Measurements from ENCODE around the gene PLOD2.

PLOD2 gene

GRCh38 chr3:146160964-146161662 lies at the start of gene PLOD2:
Gene PLOD2 (minus strand): TSS chr3:146161184. CDS start chr3:146160989, 195 bp downstream.
- no peak for DNase-seq (ENCODE audit: low read depth)

- DNase-seq (ENCODE audit: low read depth), result no peak
Measured at GRCh38 chr3:146209371-146209770, 48.4 kb upstream of the PLOD2 start.

- no peak for DNase-seq (ENCODE audit: low read depth)
Measured at GRCh38 chr3:146203776-146204175, 42.8 kb upstream of the PLOD2 start.

GRCh38 chr3:146200461-146201220 lies 39.7 kb upstream of the PLOD2 start:
- DNase-seq (ENCODE audit: low read depth), result no peak

GRCh38 chr3:146199762-146200161 lies 38.8 kb upstream of the PLOD2 start:
- no peak for DNase-seq (ENCODE audit: low read depth)

- DNase-seq (ENCODE audit: low read depth), result no peak
Measured at GRCh38 chr3:146196789-146197188, 35.8 kb upstream of the PLOD2 start.

GRCh38 chr3:146195605-146196004 lies 34.6 kb upstream of the PLOD2 start:
- no peak for DNase-seq (ENCODE audit: low read depth)

- no peak for DNase-seq (ENCODE audit: low read depth)
Measured at GRCh38 chr3:146195030-146195429, 34.0 kb upstream of the PLOD2 start.

GRCh38 chr3:146191051-146191450 lies 30.1 kb upstream of the PLOD2 start:
- no peak for DNase-seq (ENCODE audit: low read depth)

GRCh38 chr3:146189519-146190173 lies 28.7 kb upstream of the PLOD2 start:
- no peak for DNase-seq (ENCODE audit: low read depth)

- DNase-seq (ENCODE audit: low read depth), result no peak
Measured at GRCh38 chr3:146187334-146187950, 26.5 kb upstream of the PLOD2 start.

- DNase-seq (ENCODE audit: low read depth), result no peak
Measured at GRCh38 chr3:146184241-146185015, 23.4 kb upstream of the PLOD2 start.

- no peak for DNase-seq (ENCODE audit: low read depth)
Measured at GRCh38 chr3:146181216-146181615, 20.2 kb upstream of the PLOD2 start.

GRCh38 chr3:146180376-146180775 lies 19.4 kb upstream of the PLOD2 start:
- DNase-seq (ENCODE audit: low read depth), result no peak

GRCh38 chr3:146178006-146178689 lies 17.2 kb upstream of the PLOD2 start:
- no peak for DNase-seq (ENCODE audit: low read depth)

GRCh38 chr3:146177519-146177918 lies 16.5 kb upstream of the PLOD2 start:
- DNase-seq (ENCODE audit: low read depth), result no peak

GRCh38 chr3:146177072-146177471 lies 16.1 kb upstream of the PLOD2 start:
- DNase-seq (ENCODE audit: low read depth), result no peak

GRCh38 chr3:146172586-146172985 lies 11.6 kb upstream of the PLOD2 start:
- DNase-seq (ENCODE audit: low read depth), result no peak

GRCh38 chr3:146170591-146170990 lies 9.6 kb upstream of the PLOD2 start:
- DNase-seq (ENCODE audit: low read depth), result no peak

- DNase-seq (ENCODE audit: low read depth), result no peak
Measured at GRCh38 chr3:146169891-146170290, 8.9 kb upstream of the PLOD2 start.

GRCh38 chr3:146166826-146167225 lies 5.8 kb upstream of the PLOD2 start:
- no peak for DNase-seq (ENCODE audit: low read depth)

All from stimulated activated CD8-positive, alpha-beta memory T cell treated with anti-CD3 and anti-CD28 coated beads, Interleukin-12 subunit alpha, Interleukin-12 subunit beta, amount 100 ng/mL, for 1 hour (primary cell).